GM18505 (cell line): ENCODE measurements around the gene TMEM120A.

Source experiments
- ATAC-seq: cut with Tn5 transposase; IDR thresholded peaks from one replicate; pipeline ENCODE4 v1.9.1; 2021; ENCODE audit not compliant: unreplicated experiment
- POLR2A ChIP-seq: IDR thresholded peaks from 4 replicates; pipeline ENCODE4 v1.6.1; 2011; ENCODE audit warnings: borderline replicate concordance; ENCODE audit not compliant: insufficient read depth, insufficient read length; ENCODE audit errors: extremely low read depth

TMEM120A gene

GRCh38 chr7:75981453-75982305, 12.7 kb downstream of the TMEM120A start:
- no peak for ATAC-seq
- TF ChIP-seq POLR2A = no peak

DNA sequence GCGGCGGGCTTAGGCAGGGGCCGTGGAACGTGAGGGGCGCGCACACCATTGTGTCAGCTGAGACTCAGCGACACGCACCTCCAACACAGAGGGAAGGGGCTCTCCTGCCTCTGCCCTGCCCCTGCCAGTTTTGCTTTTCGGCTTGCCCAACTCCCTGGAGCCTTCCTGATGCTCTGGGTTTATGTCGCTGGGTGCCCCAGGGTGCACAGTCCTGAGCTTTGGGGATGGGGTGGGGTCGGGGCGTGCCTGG, 13.3 kb downstream of the TMEM120A start:
- ATAC-seq = no peak
- no peak for TF ChIP-seq POLR2A

- no peak for TF ChIP-seq POLR2A
- no peak for ATAC-seq
Measured at GRCh38 chr7:75980430-75981202, 13.8 kb downstream of the TMEM120A start.

DNA sequence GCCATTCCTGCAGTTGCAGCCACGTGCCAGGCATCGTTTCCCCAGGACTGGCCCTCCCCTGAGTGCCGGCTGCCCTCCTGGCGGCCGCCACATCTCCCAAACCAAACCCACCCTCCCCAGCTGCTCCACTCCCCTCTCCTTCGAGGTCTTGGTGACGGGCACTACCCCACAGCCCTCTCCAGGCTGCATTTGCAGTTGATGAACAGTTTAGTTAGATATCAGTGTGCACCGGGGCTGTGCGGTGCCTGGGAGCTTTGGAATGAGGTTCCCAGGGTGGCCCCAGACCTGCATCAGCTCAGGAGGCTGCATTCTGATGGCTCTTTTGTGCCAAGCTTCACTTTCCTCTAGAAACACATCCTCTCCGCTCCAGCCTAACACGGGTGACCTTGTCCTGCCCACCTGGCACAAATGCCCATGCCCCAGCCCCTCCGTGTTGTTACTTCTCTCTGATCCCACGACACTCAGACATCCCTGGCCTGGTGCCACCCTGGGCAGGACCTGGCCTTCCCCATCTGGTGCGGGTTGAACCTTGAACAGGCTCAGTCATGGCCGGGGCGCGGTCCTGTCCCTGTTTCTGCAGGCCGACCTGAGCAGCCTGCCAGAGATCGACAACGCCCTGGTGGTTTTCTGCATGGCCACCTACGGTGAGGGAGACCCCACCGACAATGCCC, 14.5 kb downstream of the TMEM120A start:
- no peak for TF ChIP-seq POLR2A
- ATAC-seq = no peak

- no peak for TF ChIP-seq POLR2A
- no peak for ATAC-seq
Measured at GRCh38 chr7:75977743-75978142, 16.7 kb downstream of the TMEM120A start.

DNA sequence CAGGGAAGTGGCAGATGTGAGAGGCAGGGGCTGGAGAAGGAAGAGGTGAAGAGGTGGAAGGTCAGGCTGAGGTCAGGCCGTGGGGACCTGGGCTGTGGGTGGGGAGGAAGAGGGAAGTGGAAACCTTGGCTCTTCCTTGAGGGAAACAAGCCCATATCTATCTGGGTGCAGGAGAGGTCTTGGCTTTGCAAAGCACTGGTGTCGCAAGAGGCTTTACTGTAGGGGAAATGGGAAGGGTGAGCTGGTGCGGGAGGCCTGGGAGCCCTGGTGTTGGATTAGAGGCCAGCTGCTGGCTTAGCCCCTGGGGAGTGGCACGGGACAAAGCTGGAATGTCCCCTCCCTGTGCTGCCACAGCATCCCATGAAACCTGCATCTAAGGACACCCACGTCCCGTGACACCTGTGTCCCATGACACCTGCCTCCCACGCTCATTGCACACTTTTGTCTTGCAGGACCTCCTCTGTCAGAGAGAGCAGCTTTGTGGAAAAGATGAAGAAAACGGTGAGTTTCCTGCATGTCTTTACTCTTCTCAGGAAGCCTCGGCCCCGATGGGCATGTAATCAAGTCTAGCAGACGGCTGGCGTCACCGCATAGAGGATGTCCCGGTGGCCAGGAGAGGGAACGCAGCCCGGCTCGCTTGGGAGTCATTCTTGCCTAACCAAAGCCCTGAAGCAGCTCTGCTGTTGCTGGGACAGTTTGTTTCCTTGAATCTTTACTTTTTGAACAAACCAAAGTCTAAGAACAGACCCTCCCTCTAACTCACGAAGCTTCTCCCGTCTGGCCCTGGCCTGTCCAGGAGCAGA, 22.2 kb downstream of the TMEM120A start:
- no peak for TF ChIP-seq POLR2A
- no peak for ATAC-seq

GRCh38 chr7:75971309-75971960, 23.0 kb downstream of the TMEM120A start:
- TF ChIP-seq POLR2A = no peak
- ATAC-seq = no peak

GRCh38 chr7:75969704-75970498, 24.5 kb downstream of the TMEM120A start:
- TF ChIP-seq POLR2A = no peak
- ATAC-seq = no peak

- TF ChIP-seq POLR2A = no peak
- ATAC-seq = no peak
Measured at GRCh38 chr7:75969182-75969581, 25.2 kb downstream of the TMEM120A start.

- no peak for ATAC-seq
- TF ChIP-seq POLR2A = no peak
Measured at GRCh38 chr7:75968561-75969001, 25.8 kb downstream of the TMEM120A start.

GRCh38 chr7:75968012-75968411, 26.4 kb downstream of the TMEM120A start:
- TF ChIP-seq POLR2A = no peak
- no peak for ATAC-seq

DNA sequence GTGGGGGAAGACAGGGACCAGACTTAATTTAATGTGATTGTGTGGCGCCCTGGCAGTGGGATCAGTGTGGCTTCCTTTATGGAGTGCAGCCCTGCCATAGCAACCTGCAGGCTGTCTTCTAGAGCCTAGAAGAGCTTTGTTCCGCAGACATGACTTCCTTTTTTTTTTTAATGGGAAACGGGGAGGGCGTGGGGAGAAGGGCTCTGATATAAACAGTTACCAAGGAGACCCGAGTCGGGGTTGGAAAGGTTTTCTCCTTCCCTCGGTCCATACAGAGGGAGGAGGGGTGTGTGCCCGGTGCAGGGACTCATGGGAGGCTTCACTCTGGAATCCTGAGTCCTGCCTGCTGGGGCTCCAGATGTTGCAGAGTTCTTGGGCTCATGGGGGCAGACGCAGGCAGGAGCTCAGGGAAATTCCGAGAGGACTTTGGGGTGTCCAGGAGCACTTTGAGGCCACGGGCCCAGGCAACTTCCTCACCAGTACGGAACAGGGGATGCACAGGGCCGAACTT, 26.9 kb downstream of the TMEM120A start:
- no peak for ATAC-seq
- no peak for TF ChIP-seq POLR2A

DNA sequence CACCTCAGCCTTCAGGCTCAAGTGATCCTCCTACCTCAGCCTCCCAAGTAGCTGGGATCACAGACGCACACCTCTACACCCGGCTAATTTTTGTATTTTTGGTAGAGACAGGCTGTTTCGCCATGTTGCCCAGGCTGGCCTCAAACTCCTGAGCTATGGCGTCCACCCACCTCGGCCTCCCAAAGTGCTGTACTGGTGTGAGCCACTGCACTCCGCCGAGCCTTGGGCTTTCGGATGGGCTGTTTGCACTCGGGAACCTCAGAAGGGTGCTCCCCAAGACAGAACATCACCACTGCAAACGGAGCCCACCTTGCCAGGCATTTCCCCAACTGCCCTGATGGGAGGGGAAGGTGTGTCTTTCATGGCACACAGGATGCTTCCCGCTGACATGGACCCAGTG, 27.3 kb downstream of the TMEM120A start:
- no peak for TF ChIP-seq POLR2A
- ATAC-seq = no peak
